Neutrophil (primary cell): ENCODE measurements around the gene AASDH.

Experiments
- H3K27ac ChIP-seq: fragments of 200-600 bp; sonication (generic); 2 replicates; pipeline ENCODE4 v1.5.1; 2016; ENCODE audit warnings: mild to moderate bottlenecking, moderate library complexity
- H3K27me3 ChIP-seq: fragments of 200-600 bp; sonication (generic); 2 replicates; pipeline ENCODE4 v1.6.0; 2016; ENCODE audit warnings: mild to moderate bottlenecking
- H3K36me3 ChIP-seq: fragments of 200-600 bp; sonication (generic); 2 replicates; pipeline ENCODE4 v1.5.1; 2017
- H3K4me1 ChIP-seq, 2 experiments: fragments of 200-600 bp in 1 of 2; sonication (generic) in 1 of 2; 1 replicate in 1 of 2; 2 replicates in 1 of 2; pipeline versions ENCODE4 v1.5.1 to v1.6.1; 2013 to 2016; ENCODE audit warnings: low read depth in 1 of 2, low read length in 1 of 2, mild to moderate bottlenecking in 1 of 2, moderate library complexity in 1 of 2; ENCODE audit not compliant: control insufficient read depth in 1 of 2, insufficient read depth in 1 of 2
- H3K4me3 ChIP-seq, 2 experiments: fragments of 200-600 bp in 1 of 2; sonication (generic) in 1 of 2; 1 replicate in 1 of 2; 2 replicates in 1 of 2; pipeline ENCODE4 v1.5.1; 2013 to 2016; ENCODE audit warnings: low read depth in 1 of 2, low read length in 1 of 2, mild to moderate bottlenecking in 1 of 2, moderate library complexity in 1 of 2
- H3K9me3 ChIP-seq: fragments of 200-600 bp; sonication (generic); 2 replicates; pipeline ENCODE4 v1.5.1; 2016
- TF ChIP-seq, protein P1 (sequence below): fragments of 200-600 bp; sonication (generic); IDR thresholded peaks from 2 replicates; pipeline ENCODE4 v1.5.1; 2016; ENCODE audit warnings: antibody characterized with exemption

Gene AASDH

GRCh38 chr4:56387023-56388001, at the start of gene AASDH:
AASDH (minus strand) TSS chr4:56387491; CDS start chr4:56384299, 3,192 bp downstream.
- H3K4me1 ChIP-seq = peaks cover 16 to 17% of the 10 kb centered on the region in 2 experiments
- H3K27ac ChIP-seq = peak within 1 kb of the TSS; percentile 90
- H3K9me3 ChIP-seq = no peaks in the 10 kb centered on the region
- no peaks in the 10 kb centered on the region for H3K36me3 ChIP-seq
- TF ChIP-seq, protein P1, sequence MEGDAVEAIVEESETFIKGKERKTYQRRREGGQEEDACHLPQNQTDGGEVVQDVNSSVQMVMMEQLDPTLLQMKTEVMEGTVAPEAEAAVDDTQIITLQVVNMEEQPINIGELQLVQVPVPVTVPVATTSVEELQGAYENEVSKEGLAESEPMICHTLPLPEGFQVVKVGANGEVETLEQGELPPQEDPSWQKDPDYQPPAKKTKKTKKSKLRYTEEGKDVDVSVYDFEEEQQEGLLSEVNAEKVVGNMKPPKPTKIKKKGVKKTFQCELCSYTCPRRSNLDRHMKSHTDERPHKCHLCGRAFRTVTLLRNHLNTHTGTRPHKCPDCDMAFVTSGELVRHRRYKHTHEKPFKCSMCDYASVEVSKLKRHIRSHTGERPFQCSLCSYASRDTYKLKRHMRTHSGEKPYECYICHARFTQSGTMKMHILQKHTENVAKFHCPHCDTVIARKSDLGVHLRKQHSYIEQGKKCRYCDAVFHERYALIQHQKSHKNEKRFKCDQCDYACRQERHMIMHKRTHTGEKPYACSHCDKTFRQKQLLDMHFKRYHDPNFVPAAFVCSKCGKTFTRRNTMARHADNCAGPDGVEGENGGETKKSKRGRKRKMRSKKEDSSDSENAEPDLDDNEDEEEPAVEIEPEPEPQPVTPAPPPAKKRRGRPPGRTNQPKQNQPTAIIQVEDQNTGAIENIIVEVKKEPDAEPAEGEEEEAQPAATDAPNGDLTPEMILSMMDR = no peak
- H3K27me3 ChIP-seq = no peaks in the 10 kb centered on the region
- H3K4me3 ChIP-seq = peak within 1 kb of the TSS; percentile 79 to 86

DNA sequence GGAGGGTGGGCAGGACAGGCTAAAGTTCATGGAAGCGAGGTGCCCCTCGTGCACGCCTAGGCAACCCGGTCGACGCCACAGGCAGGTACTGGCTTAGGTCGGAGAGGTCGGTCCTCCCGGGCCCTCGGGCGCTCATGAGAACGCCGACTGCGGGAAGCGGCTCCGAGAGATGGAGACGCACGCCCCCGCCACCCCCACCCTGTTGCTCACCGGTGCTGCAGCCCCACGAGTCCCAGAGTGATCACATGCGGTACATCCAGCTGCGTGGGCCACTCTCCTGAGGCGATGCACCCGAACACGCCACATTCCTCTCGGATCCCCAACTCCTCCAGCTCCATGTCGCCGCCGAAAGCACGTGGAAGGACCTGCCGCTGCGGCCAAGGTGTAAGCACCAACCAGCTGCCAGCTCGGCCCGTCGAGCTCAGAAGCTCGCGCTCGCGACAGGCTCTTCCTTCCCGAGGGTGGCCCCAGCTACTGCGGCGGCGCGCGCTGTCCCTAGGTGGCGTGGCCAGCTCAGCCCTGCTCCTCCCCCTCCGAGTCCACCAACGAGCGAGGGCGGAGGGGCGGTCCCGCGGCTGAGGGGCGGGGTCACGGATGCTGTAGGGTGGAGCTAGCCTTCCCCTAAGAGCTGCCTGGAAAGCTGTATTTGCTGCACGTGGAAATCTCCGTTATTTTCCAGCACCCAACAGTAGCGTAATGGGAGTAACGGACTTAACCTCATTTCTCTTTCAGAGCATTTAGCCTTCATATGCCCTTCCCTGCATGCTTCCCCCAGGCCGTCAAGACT, 48.0 kb upstream of the AASDH start, which contains the start of gene PPAT:
PPAT (minus strand) TSS at position 476 of the 787 bp plus-strand sequence; CDS start at position 338, 138 bp downstream.
- Histone ChIP-seq H3K9me3 (no peaks in the 10 kb centered on the region), H3K4me1 (peaks cover 33 to 37% of the 10 kb centered on the region in 2 experiments), H3K27ac (peak within 1 kb of the TSS; percentile 87), H3K36me3 (no peaks in the 10 kb centered on the region), H3K27me3 (peaks cover 11% of the 10 kb centered on the region), H3K4me3 (peak within 1 kb of the TSS; percentile 67 to 89)
- TF ChIP-seq, protein P1 = peak; percentile 78

GRCh38 chr4:56434599-56435139, 47.4 kb upstream of the AASDH start:
- Histone ChIP-seq H3K4me1 (peaks cover 33 to 37% of the 10 kb centered on the region in 2 experiments), H3K9me3 (no peaks in the 10 kb centered on the region), H3K27ac (peak overlapping the region; percentile 87), H3K36me3 (no peaks in the 10 kb centered on the region), H3K27me3 (peaks cover 11% of the 10 kb centered on the region), H3K4me3 (peak overlapping the region; percentile 67 to 89)
- TF ChIP-seq, protein P1 = no peak

GRCh38 chr4:56433280-56433679, 46.0 kb upstream of the AASDH start:
- Histone ChIP-seq H3K36me3 (no peaks in the 10 kb centered on the region), H3K4me1 (peaks cover 33 to 37% of the 10 kb centered on the region in 2 experiments), H3K4me3 (no peak overlapping the region), H3K9me3 (no peaks in the 10 kb centered on the region), H3K27me3 (peaks cover 11% of the 10 kb centered on the region), H3K27ac (no peak overlapping the region)
- TF ChIP-seq, protein P1 = no peak

GRCh38 chr4:56430203-56430602, 42.9 kb upstream of the AASDH start:
- Histone ChIP-seq H3K27ac (no peak overlapping the region), H3K27me3 (no peaks in the 10 kb centered on the region), H3K36me3 (no peaks in the 10 kb centered on the region), H3K9me3 (no peaks in the 10 kb centered on the region), H3K4me3 (no peak overlapping the region), H3K4me1 (peaks cover 13% of the 10 kb centered on the region in 2 experiments)
- TF ChIP-seq, protein P1 = no peak
